Activated naive CD8-positive, alpha-beta T cell treated with anti-CD3 and anti-CD28 coated beads, Interleukin-2, amount 50 U/mL, for 24 hours (primary cell): ENCODE results near the gene HPS5.
"Not testable (repeated sequence)": the region's sequence is repeated elsewhere in the genome, so short reads cannot be mapped to it uniquely, and the experiment has no call there.

ENCODE experiments used
- ATAC-seq: fragments of 150-1000 bp; cut with Tn5 transposase; one replicate; pipeline ENCODE4 v1.10.0; 2021
- DNase-seq: peaks from one replicate; pipeline ENCODE4 v3.0.0; 2021
- H3K27ac Mint-ChIP-seq: one replicate; pipeline ENCODE4 v1.8.0; 2021; ENCODE audit warnings: mild to moderate bottlenecking, mixed read lengths
- H3K27me3 Mint-ChIP-seq: one replicate; pipeline ENCODE4 v1.8.0; 2021; ENCODE audit warnings: mixed read lengths
- H3K36me3 Mint-ChIP-seq: one replicate; pipeline ENCODE4 v1.8.0; 2021; ENCODE audit warnings: low read depth, mixed read lengths
- H3K4me1 Mint-ChIP-seq: one replicate; pipeline ENCODE4 v1.8.0; 2021; ENCODE audit warnings: mixed read lengths
- H3K4me3 Mint-ChIP-seq: one replicate; pipeline ENCODE4 v1.8.0; 2021; ENCODE audit warnings: mild to moderate bottlenecking, moderate library complexity, mixed read lengths
- H3K9me3 Mint-ChIP-seq: one replicate; pipeline ENCODE4 v1.8.0; 2021; ENCODE audit warnings: mixed read lengths

Gene HPS5

DNA sequence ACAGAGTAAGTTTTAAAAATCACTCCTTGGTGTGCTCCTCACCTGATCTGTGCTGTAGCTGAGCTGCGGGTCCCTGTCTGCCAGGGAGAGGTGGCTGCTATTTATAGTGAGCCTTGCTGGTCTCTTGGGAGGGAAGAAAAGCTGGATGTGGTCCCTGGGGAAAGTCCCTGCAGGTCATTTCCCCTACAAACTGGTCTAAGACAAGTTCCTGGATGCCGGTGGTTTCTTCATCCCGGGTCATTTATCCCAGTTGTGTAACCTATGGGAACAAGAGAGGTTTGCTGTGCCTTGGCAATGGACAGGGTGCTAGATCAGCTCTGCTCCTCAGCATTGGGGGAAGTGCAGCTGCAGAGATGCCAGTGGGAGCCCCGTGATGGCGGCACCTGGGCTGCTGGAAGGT lies 73.4 kb downstream of the HPS5 start, which contains the start of gene SAA2:
Gene SAA2, minus strand, starts transcription at position 108 of the 400 bp plus-strand sequence. CDS start 657 bp downstream, outside the sequence.
- H3K4me1 Mint-ChIP-seq: peaks cover 11% of the 10 kb centered on the region
- no peak within 1 kb of the TSS for H3K27ac Mint-ChIP-seq
- no peaks in the 10 kb centered on the region for H3K9me3 Mint-ChIP-seq
- H3K36me3 Mint-ChIP-seq: no peaks in the 10 kb centered on the region
- no peaks in the 10 kb centered on the region for H3K27me3 Mint-ChIP-seq
- ATAC-seq: no peak
- H3K4me3 Mint-ChIP-seq: no peak within 1 kb of the TSS
- DNase-seq: no peak

DNA sequence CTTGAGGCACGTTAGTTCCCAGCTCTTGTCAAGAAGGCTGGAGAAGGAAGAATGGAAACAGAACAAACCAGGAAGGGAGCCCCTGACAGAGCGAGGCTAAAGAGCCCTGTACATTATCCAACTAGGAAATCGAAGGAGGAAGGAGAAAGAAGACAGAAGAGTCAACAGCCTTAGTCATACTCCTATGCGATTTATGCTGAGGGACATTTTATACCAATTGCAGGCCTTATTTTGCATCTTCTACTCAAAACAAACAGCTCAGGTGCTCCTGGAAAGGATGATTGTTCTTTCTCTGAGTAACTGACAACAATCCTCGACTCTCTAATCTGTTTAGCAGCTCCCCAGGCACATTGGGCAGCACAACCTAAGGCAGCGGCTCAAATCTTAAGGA lies 74.8 kb downstream of the HPS5 start:
- Mint-ChIP-seq H3K27ac (peak overlapping the region; percentile 40), H3K4me1 (peaks cover 11% of the 10 kb centered on the region)
- H3K4me3 Mint-ChIP-seq, H3K36me3 Mint-ChIP-seq, H3K27me3 Mint-ChIP-seq, ATAC-seq, H3K9me3 Mint-ChIP-seq, DNase-seq: not testable (repeated sequence)

GRCh38 chr11:18246379-18247190 lies 75.4 kb downstream of the HPS5 start:
- Mint-ChIP-seq H3K4me3 (peak overlapping the region; percentile 64), H3K4me1 (peaks cover 11% of the 10 kb centered on the region)

GRCh38 chr11:18245396-18245795 lies 76.5 kb downstream of the HPS5 start:
- H3K4me1 Mint-ChIP-seq: peaks cover 11% of the 10 kb centered on the region
- ATAC-seq: no peak
- no peak for DNase-seq
- H3K27ac Mint-ChIP-seq: no peak overlapping the region
- H3K9me3 Mint-ChIP-seq: no peaks in the 10 kb centered on the region
- peaks cover 3% of the 10 kb centered on the region for H3K27me3 Mint-ChIP-seq
- no peaks in the 10 kb centered on the region for H3K36me3 Mint-ChIP-seq
- no peak overlapping the region for H3K4me3 Mint-ChIP-seq

More at GRCh38 chr11:18246379-18247190, 75.4 kb downstream of the HPS5 start:
- H3K36me3 Mint-ChIP-seq, H3K9me3 Mint-ChIP-seq, H3K27me3 Mint-ChIP-seq: not testable (repeated sequence)
- H3K27ac Mint-ChIP-seq: peak overlapping the region; percentile 49
- DNase-seq (peak; percentile 16), ATAC-seq (peak; percentile 58)

- H3K27me3 Mint-ChIP-seq: peaks cover 9% of the 10 kb centered on the region
- H3K4me1 Mint-ChIP-seq: peaks cover 11% of the 10 kb centered on the region
- no peak overlapping the region for H3K4me3 Mint-ChIP-seq
- no peaks in the 10 kb centered on the region for H3K9me3 Mint-ChIP-seq
- no peak overlapping the region for H3K27ac Mint-ChIP-seq
- no peaks in the 10 kb centered on the region for H3K36me3 Mint-ChIP-seq
- peak; percentile 39 for ATAC-seq
- peak; percentile 57 for DNase-seq
Measured at GRCh38 chr11:18243783-18244362, 78.1 kb downstream of the HPS5 start.

GRCh38 chr11:18239655-18240054 lies 82.3 kb downstream of the HPS5 start:
- H3K4me3 Mint-ChIP-seq: no peak overlapping the region
- H3K9me3 Mint-ChIP-seq: no peaks in the 10 kb centered on the region
- no peaks in the 10 kb centered on the region for H3K4me1 Mint-ChIP-seq
- H3K27me3 Mint-ChIP-seq: peaks cover 25% of the 10 kb centered on the region
- no peaks in the 10 kb centered on the region for H3K36me3 Mint-ChIP-seq
- ATAC-seq (no peak), DNase-seq (no peak)
- H3K27ac Mint-ChIP-seq: no peak overlapping the region

DNA sequence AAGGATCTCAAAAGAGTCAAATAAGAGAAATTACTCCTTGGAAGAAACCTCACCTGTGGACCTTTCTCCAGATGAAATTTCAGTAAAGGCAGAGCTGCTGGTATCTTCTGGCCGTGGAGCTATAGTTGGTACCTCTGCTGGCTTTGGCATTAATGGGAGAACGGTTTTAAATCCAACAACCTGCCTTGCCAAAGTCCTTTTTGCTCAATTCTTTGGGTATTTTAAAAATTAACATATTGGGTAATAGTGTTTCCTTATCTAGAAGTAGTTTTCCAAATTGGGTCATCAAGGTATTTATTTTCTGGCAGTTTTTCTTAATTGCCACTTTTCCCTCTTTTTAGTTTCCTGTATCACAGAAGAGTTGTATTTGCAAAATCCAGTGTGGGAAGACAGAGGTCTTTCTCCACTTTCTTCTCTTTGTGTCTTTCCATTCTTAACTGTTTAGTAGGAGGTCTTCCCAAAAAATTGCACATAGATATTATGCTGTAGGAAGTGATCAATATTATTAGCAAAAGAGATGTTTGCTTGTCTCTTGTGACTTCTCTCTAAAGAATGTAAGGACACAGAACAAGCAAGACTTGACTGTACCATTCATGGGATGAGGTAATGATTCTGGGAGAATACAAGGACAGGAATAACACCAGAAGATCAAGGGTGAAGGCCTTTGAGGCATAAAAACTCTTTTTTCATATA lies 85.1 kb downstream of the HPS5 start, which contains the start of gene SAA4:
Gene SAA4, minus strand, starts transcription at position 139 of the 693 bp plus-strand sequence. CDS start 876 bp downstream, outside the sequence.
- H3K36me3 Mint-ChIP-seq: no peaks in the 10 kb centered on the region
- H3K4me3 Mint-ChIP-seq: no peak within 1 kb of the TSS
- H3K4me1 Mint-ChIP-seq: no peaks in the 10 kb centered on the region
- DNase-seq: no peak
- ATAC-seq: no peak
- H3K27ac Mint-ChIP-seq: no peak within 1 kb of the TSS
- H3K9me3 Mint-ChIP-seq: no peaks in the 10 kb centered on the region
- peaks cover 28% of the 10 kb centered on the region for H3K27me3 Mint-ChIP-seq

DNA sequence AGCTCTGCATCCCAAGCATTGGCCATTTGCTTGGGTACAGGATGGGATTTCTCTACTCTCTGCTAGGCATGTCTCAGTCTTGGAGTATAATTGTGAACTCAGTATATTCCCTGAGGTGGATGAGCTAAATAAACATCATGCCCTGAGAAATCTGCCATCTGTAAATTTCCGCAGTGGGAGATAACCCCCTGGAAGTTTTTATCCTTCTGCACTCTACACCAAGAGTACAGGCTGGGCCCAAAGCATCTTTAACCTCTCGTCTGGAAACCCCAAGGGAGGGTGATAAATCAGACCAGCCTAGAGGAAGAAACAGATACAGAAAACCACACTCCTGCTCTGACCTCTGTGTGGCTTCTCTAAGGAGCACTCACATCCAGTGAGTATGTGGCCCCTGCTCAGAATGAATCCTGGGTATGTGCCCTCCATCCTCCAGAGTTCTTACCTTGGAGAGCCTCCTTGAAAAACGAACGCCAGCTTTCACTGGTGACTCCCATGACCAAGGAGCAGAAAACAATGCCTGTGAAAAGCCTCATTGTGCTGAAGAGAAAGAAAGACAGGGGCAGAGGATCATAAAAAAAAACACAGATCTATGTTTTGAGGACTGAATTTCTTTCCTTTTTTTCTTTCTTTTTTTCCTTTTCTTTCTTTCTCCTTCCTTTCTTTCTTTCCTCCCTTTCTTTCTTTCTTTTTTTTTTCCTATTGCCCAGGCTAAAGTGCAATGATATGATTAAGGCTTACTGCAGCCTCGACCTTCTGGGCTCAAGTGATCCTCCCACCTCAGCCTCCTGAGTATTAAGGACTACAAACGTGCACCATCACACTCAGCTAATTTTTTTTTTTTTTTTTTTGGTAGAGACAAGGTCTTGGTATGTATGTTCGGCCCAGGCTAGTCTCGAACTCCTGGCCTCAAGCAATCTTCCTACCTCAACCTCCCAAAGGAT lies 86.3 kb downstream of the HPS5 start:
- H3K9me3 Mint-ChIP-seq: no peaks in the 10 kb centered on the region
- ATAC-seq (no peak), DNase-seq (no peak)
- peaks cover 26% of the 10 kb centered on the region for H3K27me3 Mint-ChIP-seq
- H3K36me3 Mint-ChIP-seq: no peaks in the 10 kb centered on the region
- H3K4me3 Mint-ChIP-seq: no peak overlapping the region
- H3K27ac Mint-ChIP-seq: no peak overlapping the region
- no peaks in the 10 kb centered on the region for H3K4me1 Mint-ChIP-seq

DNA sequence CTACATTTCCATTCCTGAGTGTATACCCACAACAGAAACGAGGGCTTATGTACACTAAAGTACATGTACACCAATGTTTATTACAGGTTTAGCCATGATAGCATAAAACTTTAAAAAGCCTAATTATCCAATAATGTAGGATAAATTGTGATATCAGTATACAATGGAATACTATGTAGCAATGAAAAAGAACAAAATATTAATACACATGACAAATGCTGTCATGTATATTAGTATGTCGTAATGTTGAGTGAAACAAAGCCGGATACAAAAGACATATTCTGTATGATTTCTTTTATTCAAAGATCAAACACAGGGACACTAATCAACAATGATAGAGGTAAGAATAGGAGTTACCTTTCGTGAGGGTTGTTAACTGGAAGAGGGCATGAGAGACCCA lies 88.0 kb downstream of the HPS5 start:
- DNase-seq (no peak), ATAC-seq (no peak)
- H3K4me3 Mint-ChIP-seq: no peak overlapping the region
- H3K4me1 Mint-ChIP-seq: no peaks in the 10 kb centered on the region
- H3K27ac Mint-ChIP-seq: no peak overlapping the region
- no peaks in the 10 kb centered on the region for H3K36me3 Mint-ChIP-seq
- H3K9me3 Mint-ChIP-seq: no peaks in the 10 kb centered on the region
- H3K27me3 Mint-ChIP-seq: peaks cover 19% of the 10 kb centered on the region

- H3K9me3 Mint-ChIP-seq: no peaks in the 10 kb centered on the region
- H3K4me1 Mint-ChIP-seq: no peaks in the 10 kb centered on the region
- ATAC-seq (no peak), DNase-seq (no peak)
- no peak overlapping the region for H3K4me3 Mint-ChIP-seq
- no peak overlapping the region for H3K27ac Mint-ChIP-seq
- H3K36me3 Mint-ChIP-seq: no peaks in the 10 kb centered on the region
- peaks cover 5% of the 10 kb centered on the region for H3K27me3 Mint-ChIP-seq
Measured at GRCh38 chr11:18230859-18231258, 91.1 kb downstream of the HPS5 start.

DNA sequence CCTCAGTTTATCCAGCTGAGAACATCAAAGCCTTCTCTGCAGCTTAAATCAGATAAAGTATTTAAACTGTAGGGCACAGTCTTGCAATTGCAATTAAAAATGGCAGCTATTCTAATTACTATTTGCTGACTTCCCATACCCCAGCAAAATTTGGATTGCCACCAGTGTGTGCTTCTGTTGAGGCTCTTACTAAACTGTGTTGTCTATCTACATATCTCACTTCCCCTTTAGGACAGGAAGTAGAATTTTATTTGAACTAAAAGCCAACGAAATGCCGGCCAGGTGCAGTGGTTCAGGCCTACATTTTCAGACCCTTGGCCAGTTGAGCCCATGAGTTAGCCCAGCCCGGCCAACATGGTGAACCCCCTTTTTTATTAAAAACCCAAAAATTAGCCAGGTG lies 92.4 kb downstream of the HPS5 start:
- Mint-ChIP-seq H3K36me3 (no peaks in the 10 kb centered on the region), H3K9me3 (no peaks in the 10 kb centered on the region), H3K4me3 (no peak overlapping the region), H3K27me3 (peaks cover 3% of the 10 kb centered on the region), H3K4me1 (no peaks in the 10 kb centered on the region), H3K27ac (no peak overlapping the region)
- no peak for ATAC-seq
- DNase-seq: no peak
